T-helper 17 cell (primary cell): ENCODE data around the gene TMEM121. TPM values are rescaled to one million over a fixed set of nuclear protein-coding genes. Genes with fewer than 3 reads are reported as not detected.
A peak's percentile ranks its signal among the peaks of the same experiment; 100 is the strongest.

Source experiments
- ATAC-seq: fragments of 150-1000 bp; cut with Tn5 transposase; 2 replicates; pipeline ENCODE4 v1.10.0; 2021; ENCODE audit warnings: mild to moderate bottlenecking, moderate library complexity
- DNase-seq, 3 donors: peaks; one replicate each; pipeline versions ENCODE4 v3.0.0 to v3.0.0-alpha.2; 2020 to 2021
- H3K9me3 ChIP-seq: one replicate; pipeline ENCODE4 v1.7.0; 2013; ENCODE audit warnings: low read length, mild to moderate bottlenecking; ENCODE audit not compliant: control insufficient read depth, poor library complexity, severe bottlenecking
- H3K27ac Mint-ChIP-seq: one replicate; pipeline ENCODE4 v1.8.0; 2022; ENCODE audit warnings: mild to moderate bottlenecking, moderate library complexity, mixed read lengths
- H3K27me3 Mint-ChIP-seq: one replicate; pipeline ENCODE4 v1.8.0; 2022; ENCODE audit warnings: mixed read lengths
- H3K36me3 Mint-ChIP-seq: one replicate; pipeline ENCODE4 v1.8.0; 2022; ENCODE audit warnings: low read depth, mixed read lengths
- H3K4me1 Mint-ChIP-seq: one replicate; pipeline ENCODE4 v1.8.0; 2022; ENCODE audit warnings: mild to moderate bottlenecking, mixed read lengths
- H3K4me3 Mint-ChIP-seq: one replicate; pipeline ENCODE4 v1.8.0; 2022; ENCODE audit warnings: mild to moderate bottlenecking, moderate library complexity, mixed read lengths
- total RNA-seq, 4 donors: library from RNA in 2 of 4; stranded (reverse) in 2 of 4; gene quantifications; one replicate each; pipeline ENCODE4 v1.2.3 and lab custom pipeline; 2022 to 2026

The TMEM121 gene
- total RNA-seq, 2 donors from 2014 or later: 0.85 to 2.6 TPM

GRCh38 chr14:105497671-105498429 lies 28.5 kb upstream of the TMEM121 start:
- no peak for ATAC-seq
- Mint-ChIP-seq H3K4me3 (peak overlapping the region; percentile 64), H3K27ac (peak overlapping the region; percentile 84), H3K27me3 (no peaks in the 10 kb centered on the region), H3K36me3 (no peaks in the 10 kb centered on the region), H3K4me1 (peaks cover 5% of the 10 kb centered on the region)
- no peaks in the 10 kb centered on the region for H3K9me3 ChIP-seq
- no peak for DNase-seq

- no peaks in the 10 kb centered on the region for H3K9me3 ChIP-seq
- Mint-ChIP-seq H3K4me1 (peaks cover 11% of the 10 kb centered on the region), H3K27ac (peak overlapping the region; percentile 84), H3K36me3 (no peaks in the 10 kb centered on the region), H3K27me3 (no peaks in the 10 kb centered on the region), H3K4me3 (peak overlapping the region; percentile 64)
- ATAC-seq: no peak
- no peak for DNase-seq
These were observed 27.7 kb upstream of the TMEM121 start for GRCh38 chr14:105498430-105499255.

GRCh38 chr14:105499256-105500035 lies 26.9 kb upstream of the TMEM121 start:
- Mint-ChIP-seq H3K27me3 (no peaks in the 10 kb centered on the region), H3K36me3 (no peaks in the 10 kb centered on the region), H3K27ac (peak overlapping the region; percentile 95), H3K4me1 (peaks cover 15% of the 10 kb centered on the region), H3K4me3 (peak overlapping the region; percentile 69)
- no peak for ATAC-seq
- no peaks in the 10 kb centered on the region for H3K9me3 ChIP-seq
- no peak for DNase-seq

- Mint-ChIP-seq H3K4me1 (peaks cover 15% of the 10 kb centered on the region), H3K4me3 (peak overlapping the region; percentile 69), H3K36me3 (no peaks in the 10 kb centered on the region), H3K27ac (peak overlapping the region; percentile 95), H3K27me3 (no peaks in the 10 kb centered on the region)
- DNase-seq (no peak), ATAC-seq (no peak)
- H3K9me3 ChIP-seq: no peaks in the 10 kb centered on the region
These were observed 26.2 kb upstream of the TMEM121 start for GRCh38 chr14:105500036-105500725.

GRCh38 chr14:105500726-105501101 lies 25.7 kb upstream of the TMEM121 start:
- H3K9me3 ChIP-seq: no peaks in the 10 kb centered on the region
- no peaks in the 10 kb centered on the region for H3K27me3 Mint-ChIP-seq
- H3K4me3 Mint-ChIP-seq: peak overlapping the region; percentile 69
- peaks cover 15% of the 10 kb centered on the region for H3K4me1 Mint-ChIP-seq
- no peak for DNase-seq
- no peak for ATAC-seq
- H3K27ac Mint-ChIP-seq: peak overlapping the region; percentile 95
- no peaks in the 10 kb centered on the region for H3K36me3 Mint-ChIP-seq

- peaks cover 15% of the 10 kb centered on the region for H3K4me1 Mint-ChIP-seq
- DNase-seq (no peak), ATAC-seq (peak; percentile 8)
- H3K36me3 Mint-ChIP-seq: no peaks in the 10 kb centered on the region
- peak overlapping the region; percentile 39 for H3K4me3 Mint-ChIP-seq
- H3K9me3 ChIP-seq: no peaks in the 10 kb centered on the region
- no peaks in the 10 kb centered on the region for H3K27me3 Mint-ChIP-seq
- H3K27ac Mint-ChIP-seq: peak overlapping the region; percentile 95
These were observed 24.7 kb upstream of the TMEM121 start for GRCh38 chr14:105501504-105502291.

- Mint-ChIP-seq H3K4me1 (peaks cover 15% of the 10 kb centered on the region), H3K4me3 (peak overlapping the region; percentile 74), H3K27me3 (peaks cover 2% of the 10 kb centered on the region), H3K27ac (peak overlapping the region; percentile 95), H3K36me3 (no peaks in the 10 kb centered on the region)
- peak in 1 of 3 donors; percentile 14 for DNase-seq
- H3K9me3 ChIP-seq: no peaks in the 10 kb centered on the region
- no peak for ATAC-seq
These were observed 23.7 kb upstream of the TMEM121 start for GRCh38 chr14:105502446-105503295.

GRCh38 chr14:105503296-105503640 lies 23.1 kb upstream of the TMEM121 start:
- peak overlapping the region; percentile 95 for H3K27ac Mint-ChIP-seq
- H3K4me1 Mint-ChIP-seq: peaks cover 15% of the 10 kb centered on the region
- peak overlapping the region; percentile 74 for H3K4me3 Mint-ChIP-seq
- peaks cover 7% of the 10 kb centered on the region for H3K27me3 Mint-ChIP-seq
- DNase-seq (no peak), ATAC-seq (no peak)
- no peaks in the 10 kb centered on the region for H3K9me3 ChIP-seq
- no peaks in the 10 kb centered on the region for H3K36me3 Mint-ChIP-seq

- Mint-ChIP-seq H3K27me3 (peaks cover 13% of the 10 kb centered on the region), H3K4me3 (peak overlapping the region; percentile 52), H3K36me3 (peaks cover 2% of the 10 kb centered on the region), H3K4me1 (peaks cover 15% of the 10 kb centered on the region), H3K27ac (peak overlapping the region; percentile 95)
- peak; percentile 5 for ATAC-seq
- H3K9me3 ChIP-seq: no peaks in the 10 kb centered on the region
- no peak for DNase-seq
These were observed 22.3 kb upstream of the TMEM121 start for GRCh38 chr14:105503935-105504692.

GRCh38 chr14:105505101-105505500 lies 21.3 kb upstream of the TMEM121 start:
- Mint-ChIP-seq H3K27me3 (peaks cover 13% of the 10 kb centered on the region), H3K4me3 (no peak overlapping the region), H3K27ac (peak overlapping the region; percentile 95), H3K36me3 (peaks cover 2% of the 10 kb centered on the region), H3K4me1 (peaks cover 15% of the 10 kb centered on the region)
- ATAC-seq (no peak), DNase-seq (no peak)
- no peaks in the 10 kb centered on the region for H3K9me3 ChIP-seq

- peak overlapping the region; percentile 83 for H3K27ac Mint-ChIP-seq
- peaks cover 24% of the 10 kb centered on the region for H3K27me3 Mint-ChIP-seq
- H3K36me3 Mint-ChIP-seq: peaks cover 2% of the 10 kb centered on the region
- ATAC-seq (no peak), DNase-seq (no peak)
- H3K9me3 ChIP-seq: no peaks in the 10 kb centered on the region
- peaks cover 15% of the 10 kb centered on the region for H3K4me1 Mint-ChIP-seq
- H3K4me3 Mint-ChIP-seq: no peak overlapping the region
These were observed 19.1 kb upstream of the TMEM121 start for GRCh38 chr14:105507247-105507646.
